Retinal pigment epithelial cell (primary cell): ENCODE data around the gene NEIL1.
"Not testable (repeated sequence)": the region's sequence is repeated elsewhere in the genome, so short reads cannot be mapped to it uniquely, and the experiment has no call there.

Source experiments
- DNase-seq: peaks from one replicate; pipeline ENCODE4 v3.0.0-alpha.2; 2010; ENCODE audit warnings: low read depth
- H3K4me3 ChIP-seq: 2 replicates; pipeline ENCODE4 v1.5.1; 2011; ENCODE audit warnings: mild to moderate bottlenecking, low read length, control low read depth, moderate library complexity
- CTCF ChIP-seq: conservative IDR thresholded peaks from 2 replicates; pipeline ENCODE4 v1.5.1; 2011; ENCODE audit warnings: low read depth, low read length, control low read depth, inconsistent platforms

Gene NEIL1

DNA sequence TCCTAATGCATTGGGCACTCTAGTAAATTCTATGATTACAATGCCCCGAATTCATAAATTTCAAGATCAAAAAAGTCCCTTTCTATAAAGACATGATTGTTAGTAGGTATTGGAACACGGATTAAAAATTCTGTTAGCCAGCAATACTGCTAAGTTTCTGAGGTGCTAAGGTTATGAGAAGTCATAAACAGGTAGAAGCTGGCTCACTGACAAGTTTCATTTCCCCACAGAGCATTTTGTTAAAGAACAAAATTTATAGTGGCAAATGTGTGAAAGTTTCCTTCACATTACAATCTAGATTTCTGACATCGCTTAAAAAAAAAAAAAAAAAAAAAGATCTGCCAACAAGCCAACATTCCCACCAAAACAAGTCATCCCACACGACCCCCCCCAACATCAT is 33.9 kb downstream of the NEIL1 start:
- no peak for TF ChIP-seq CTCF
- DNase-seq, result no peak
- H3K4me3 ChIP-seq, result no peak overlapping the region

DNA sequence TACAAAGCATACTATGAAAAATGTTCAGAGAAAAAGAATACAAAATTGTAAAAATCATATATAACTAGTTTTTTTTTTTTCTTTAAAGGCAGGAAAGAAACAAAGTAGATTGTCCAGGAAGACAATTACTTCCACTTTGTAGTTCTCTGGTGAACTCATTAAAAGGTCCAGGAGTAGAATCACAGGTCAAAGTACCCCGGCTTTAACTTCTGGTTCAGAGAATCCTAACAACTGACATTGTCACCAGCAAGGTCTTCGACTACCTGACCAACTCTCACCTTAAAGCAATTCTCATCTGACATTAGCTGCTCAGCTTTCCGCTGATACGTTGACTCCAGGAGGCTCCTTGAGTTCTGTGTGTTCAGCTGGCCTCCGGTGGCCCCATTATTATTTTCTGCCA is 37.1 kb downstream of the NEIL1 start:
- not testable (repeated sequence) for H3K4me3 ChIP-seq, DNase-seq

- no peak overlapping the region for H3K4me3 ChIP-seq
- TF ChIP-seq CTCF, result no peak
- no peak for DNase-seq
These were observed 43.0 kb downstream of the NEIL1 start for GRCh38 chr15:75389791-75390382.

DNA sequence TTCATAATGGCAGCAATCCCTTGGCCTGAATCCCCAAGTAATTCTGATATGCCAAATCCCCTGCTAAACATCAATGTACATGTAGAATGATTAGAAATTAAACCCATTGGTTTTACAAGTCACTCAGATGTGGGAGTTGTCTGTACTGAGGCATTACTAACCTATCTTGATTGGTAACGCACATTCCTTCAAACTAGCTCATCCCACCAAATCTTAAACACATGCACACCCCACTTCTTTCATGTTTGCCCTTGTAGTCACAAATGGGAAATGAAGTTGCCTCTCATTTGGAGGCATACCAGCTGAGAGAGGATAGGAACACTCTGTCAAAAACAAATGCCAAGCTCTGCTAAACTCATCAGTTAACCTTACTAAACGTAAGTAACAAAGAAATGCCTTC is 50.7 kb downstream of the NEIL1 start:
- TF ChIP-seq CTCF, result no peak
- DNase-seq, result no peak
- no peak overlapping the region for H3K4me3 ChIP-seq

- no peak for TF ChIP-seq CTCF
- no peak for DNase-seq
- H3K4me3 ChIP-seq, result no peak overlapping the region
These were observed 57.1 kb downstream of the NEIL1 start for GRCh38 chr15:75403892-75404291.
